GM23338 (cell line): ENCODE data around the gene CXXC5. TPM values are rescaled to one million over a fixed set of nuclear protein-coding genes. Genes with fewer than 3 reads are reported as not detected.
A peak's percentile ranks its signal among the peaks of the same experiment; 100 is the strongest.

Experiments
- ATAC-seq: fragments of 200-7000 bp; cut with Tn5 transposase; 3 replicates; pipeline ENCODE4 v1.9.1; 2020
- DNase-seq: peaks from one replicate; pipeline ENCODE4 v3.0.0-alpha.2; 2015; ENCODE audit warnings: low spot score
- H2AFZ ChIP-seq: fragments of 200-600 bp; sonication (generic); 2 replicates; pipeline ENCODE4 v1.8.0; 2016; ENCODE audit warnings: antibody characterized with exemption, mild to moderate bottlenecking, moderate library complexity
- H3F3A ChIP-seq: fragments of 200-600 bp; sonication (generic); replicated peaks from 2 replicates; pipeline ENCODE4 v1.8.0; 2017; ENCODE audit warnings: antibody characterized with exemption, mixed run types, low read depth
- H3K27ac ChIP-seq: fragments of 200-600 bp; sonication (generic); 2 replicates; pipeline ENCODE4 v1.6.1; 2016; ENCODE audit warnings: low read depth
- H3K27me3 ChIP-seq: fragments of 200-600 bp; sonication (generic); 2 replicates; pipeline ENCODE4 v1.8.0; 2016; ENCODE audit warnings: mild to moderate bottlenecking, mixed run types, moderate library complexity; ENCODE audit not compliant: insufficient read depth
- H3K36me3 ChIP-seq: fragments of 200-600 bp; sonication (generic); 2 replicates; pipeline ENCODE4 v1.8.0; 2016; ENCODE audit warnings: mild to moderate bottlenecking; ENCODE audit not compliant: insufficient read depth
- H3K4me1 ChIP-seq: fragments of 200-600 bp; sonication (generic); 2 replicates; pipeline ENCODE4 v1.8.0; 2016; ENCODE audit warnings: mild to moderate bottlenecking, moderate library complexity; ENCODE audit not compliant: insufficient read depth
- H3K4me2 ChIP-seq: fragments of 200-600 bp; sonication (generic); 2 replicates; pipeline ENCODE4 v1.7.1; 2017; ENCODE audit warnings: mixed run types
- H3K4me3 ChIP-seq: fragments of 200-600 bp; sonication (generic); 2 replicates; pipeline ENCODE4 v1.6.1; 2016; ENCODE audit warnings: mixed run types
- H3K79me2 ChIP-seq: fragments of 200-600 bp; sonication (generic); replicated peaks from 2 replicates; pipeline ENCODE4 v1.8.0; 2017; ENCODE audit warnings: mild to moderate bottlenecking; ENCODE audit not compliant: insufficient read depth
- H3K9me2 ChIP-seq: fragments of 200-600 bp; sonication (generic); 2 replicates; pipeline ENCODE4 v1.8.0; 2017; ENCODE audit not compliant: insufficient read depth
- H4K20me1 ChIP-seq: fragments of 200-600 bp; sonication (generic); replicated peaks from 2 replicates; pipeline ENCODE4 v1.8.0; 2017; ENCODE audit warnings: mild to moderate bottlenecking; ENCODE audit not compliant: insufficient read depth
- H3K27ac Mint-ChIP-seq: 2 replicates; pipeline ENCODE4 v1.8.0; 2020; ENCODE audit warnings: inconsistent platforms, mild to moderate bottlenecking, moderate library complexity, mixed read lengths
- H3K27me3 Mint-ChIP-seq: 3 replicates; pipeline ENCODE4 v1.8.0; 2022; ENCODE audit warnings: low read depth, mild to moderate bottlenecking, moderate library complexity, mixed read lengths, inconsistent platforms; ENCODE audit not compliant: insufficient read depth, poor library complexity
- H3K36me3 Mint-ChIP-seq: 3 replicates; pipeline ENCODE4 v1.8.0; 2021; ENCODE audit warnings: low read depth, mild to moderate bottlenecking, inconsistent platforms, moderate library complexity, mixed read lengths
- H3K4me1 Mint-ChIP-seq: 3 replicates; pipeline ENCODE4 v1.8.0; 2020; ENCODE audit warnings: mild to moderate bottlenecking, inconsistent platforms, mixed read lengths
- H3K4me3 Mint-ChIP-seq: 3 replicates; pipeline ENCODE4 v1.8.0; 2021; ENCODE audit warnings: moderate library complexity, mild to moderate bottlenecking, inconsistent platforms, mixed read lengths
- H3K9me3 Mint-ChIP-seq: 3 replicates; pipeline ENCODE4 v1.8.0; 2020; ENCODE audit warnings: moderate library complexity, mild to moderate bottlenecking, inconsistent platforms, mixed read lengths
- CREB1 ChIP-seq: fragments of 250-450 bp; sonication (Bioruptor Pico); IDR thresholded peaks from 2 replicates; pipeline ENCODE4 v1.5.0; 2020; ENCODE audit warnings: low read depth, mild to moderate bottlenecking, moderate library complexity
- CTCF ChIP-seq, 2 experiments: fragments of 200-600 bp in 1 of 2; sonication (generic) in 1 of 2; conservative IDR thresholded peaks; 2 replicates each; pipeline versions ENCODE4 v1.5.1 to v1.6.1; 2016 to 2017; ENCODE audit warnings: antibody characterized with exemption in 2 of 2, low read depth in 2 of 2, mild to moderate bottlenecking in 2 of 2, moderate library complexity in 1 of 2
- ETS1 ChIP-seq: IDR thresholded peaks from 2 replicates; pipeline ENCODE4 v1.6.1; 2016; ENCODE audit warnings: antibody characterized with exemption
- EZH2 ChIP-seq: fragments of 200-600 bp; sonication (generic); IDR thresholded peaks from one replicate; pipeline ENCODE4 v1.8.0; 2017; ENCODE audit warnings: antibody characterized with exemption, mild to moderate bottlenecking, low read depth; ENCODE audit not compliant: unreplicated experiment
- EZH2phosphoT487 ChIP-seq: fragments of 200-600 bp; sonication (generic); IDR thresholded peaks from one replicate; pipeline ENCODE4 v1.8.1; 2018; ENCODE audit warnings: antibody characterized with exemption; ENCODE audit not compliant: unreplicated experiment
- JUNB ChIP-seq: IDR thresholded peaks from one replicate; pipeline ENCODE4 v1.6.1; 2016; ENCODE audit warnings: antibody characterized with exemption; ENCODE audit not compliant: unreplicated experiment
- POLR2AphosphoS5 ChIP-seq: IDR thresholded peaks from 2 replicates; pipeline ENCODE4 v1.6.1; 2016; ENCODE audit warnings: antibody characterized with exemption, low read depth
- REST ChIP-seq: IDR thresholded peaks from one replicate; pipeline ENCODE4 v1.6.1; 2018; ENCODE audit warnings: antibody characterized with exemption; ENCODE audit not compliant: unreplicated experiment
- ZNF114 ChIP-seq: fragments of 250-450 bp; sonication (Bioruptor Pico); IDR thresholded peaks from 2 replicates; pipeline ENCODE4 v1.5.0; 2020; ENCODE audit warnings: mild to moderate bottlenecking, moderate library complexity
- ZNF331 ChIP-seq: fragments of 250-450 bp; sonication (Bioruptor Pico); IDR thresholded peaks from 2 replicates; pipeline ENCODE4 v1.5.0; 2020; ENCODE audit warnings: low read depth, mild to moderate bottlenecking, moderate library complexity
- polyA plus RNA-seq: library from polyadenylated mRNA; unstranded; fragments of >200 nt; fragmentation: Nextera tagmentation; extraction: Ambion mirVana; gene quantifications from 2 replicates; pipeline ENCODE4 v1.2.1, GENCODE V29; 2016
- total RNA-seq: library from RNA; depleted of rRNA; stranded (reverse); fragments of >200 nt; shearing (Covaris generic); gene quantifications from 2 replicates; pipeline ENCODE4 v1.2.3, GENCODE V29; 2014

The CXXC5 gene
- total and polyA plus RNA-seq, 2 experiments from 2014 or later = 63.3 to 111 TPM

- H3K4me3 Mint-ChIP-seq = peak overlapping the region; percentile 71
- peak overlapping the region; percentile 65 for H3K4me3 ChIP-seq
- ATAC-seq (peak; percentile 22), DNase-seq (peak; percentile 71)
- no peak for TF ChIP-seq JUNB
- no peaks in the 10 kb centered on the region for H3K9me2 ChIP-seq
- H3K27ac Mint-ChIP-seq = peak overlapping the region; percentile 91
- peaks cover 46% of the 10 kb centered on the region for H3K27me3 Mint-ChIP-seq
- peak overlapping the region; percentile 52; the same call in 1 of the 2 replicates for H2AFZ ChIP-seq
- peaks cover 81% of the 10 kb centered on the region for H3K4me1 Mint-ChIP-seq
- peak overlapping the region; percentile 88 for H3K27ac ChIP-seq
- no peaks in the 10 kb centered on the region for H3K36me3 Mint-ChIP-seq
- no peaks in the 10 kb centered on the region for H3K36me3 ChIP-seq
- H3K4me1 ChIP-seq = peaks cover 84% of the 10 kb centered on the region
- H3K27me3 ChIP-seq = peaks cover 5% of the 10 kb centered on the region; the same call in 1 of the 2 replicates
- H3K79me2 ChIP-seq = no peaks in the 10 kb centered on the region; the same call in 1 of the 2 replicates
- no peaks in the 10 kb centered on the region for H3K9me3 Mint-ChIP-seq
- peaks cover 52% of the 10 kb centered on the region for H3F3A ChIP-seq
- no peaks in the 10 kb centered on the region for H4K20me1 ChIP-seq
- peak overlapping the region; percentile 96 for H3K4me2 ChIP-seq
Observed at GRCh38 chr5:139638090-139638735, 9.9 kb upstream of the CXXC5 start.

GRCh38 chr5:139638736-139639618 lies 9.2 kb upstream of the CXXC5 start:
- H3K9me2 ChIP-seq = no peaks in the 10 kb centered on the region
- no peaks in the 10 kb centered on the region for H3K36me3 ChIP-seq
- H3K4me2 ChIP-seq = peak overlapping the region; percentile 96
- H2AFZ ChIP-seq = no peak overlapping the region
- peaks cover 85% of the 10 kb centered on the region for H3K4me1 ChIP-seq
- Mint-ChIP-seq H3K4me3 (peak overlapping the region; percentile 71), H3K27me3 (peaks cover 44% of the 10 kb centered on the region), H3K9me3 (no peaks in the 10 kb centered on the region), H3K27ac (no peak overlapping the region), H3K4me1 (peaks cover 82% of the 10 kb centered on the region), H3K36me3 (no peaks in the 10 kb centered on the region; the same call in 2 of the 3 replicates)
- H3K27me3 ChIP-seq = peaks cover 9% of the 10 kb centered on the region; the same call in 1 of the 2 replicates
- peak overlapping the region; percentile 65 for H3K4me3 ChIP-seq
- H3F3A ChIP-seq = peaks cover 52% of the 10 kb centered on the region
- H3K27ac ChIP-seq = no peak overlapping the region
- DNase-seq (no peak), ATAC-seq (no peak)
- no peaks in the 10 kb centered on the region; the same call in 1 of the 2 replicates for H3K79me2 ChIP-seq
- no peaks in the 10 kb centered on the region for H4K20me1 ChIP-seq
- TF ChIP-seq POLR2AphosphoS5 (no peak), EZH2 (no peak), REST (no peak), CREB1 (CRISPR knock-in tag) (no peak), ZNF331 (CRISPR knock-in tag) (no peak), JUNB (no peak), CTCF (conservative IDR thresholded peaks at IDR 0.05; ENCODE audit: low read depth in 2 of 2) (no peak), ETS1 (no peak), ZNF114 (CRISPR knock-in tag) (no peak), EZH2phosphoT487 (no peak)
